Hematopoietic multipotent progenitor cell treated with erythropoietin and hydrocortisone succinate and interleukin-3 and kit ligand, for 17 days (in vitro differentiated cells): ENCODE measurements around the gene NMNAT3.

Source experiments
- DNase-seq: peaks from one replicate; pipeline ENCODE4 v3.0.0-alpha.2; 2015; ENCODE audit warnings: low spot score

The NMNAT3 gene

GRCh38 chr3:139540651-139541531 lies 136.9 kb downstream of the NMNAT3 start:
- DNase-seq, result no peak

- DNase-seq, result no peak
Observed at GRCh38 chr3:139538733-139539132, 139.0 kb downstream of the NMNAT3 start.

GRCh38 chr3:139537795-139538621 lies 139.8 kb downstream of the NMNAT3 start:
- no peak for DNase-seq

GRCh38 chr3:139537361-139537760 lies 140.4 kb downstream of the NMNAT3 start:
- DNase-seq, result no peak

DNA sequence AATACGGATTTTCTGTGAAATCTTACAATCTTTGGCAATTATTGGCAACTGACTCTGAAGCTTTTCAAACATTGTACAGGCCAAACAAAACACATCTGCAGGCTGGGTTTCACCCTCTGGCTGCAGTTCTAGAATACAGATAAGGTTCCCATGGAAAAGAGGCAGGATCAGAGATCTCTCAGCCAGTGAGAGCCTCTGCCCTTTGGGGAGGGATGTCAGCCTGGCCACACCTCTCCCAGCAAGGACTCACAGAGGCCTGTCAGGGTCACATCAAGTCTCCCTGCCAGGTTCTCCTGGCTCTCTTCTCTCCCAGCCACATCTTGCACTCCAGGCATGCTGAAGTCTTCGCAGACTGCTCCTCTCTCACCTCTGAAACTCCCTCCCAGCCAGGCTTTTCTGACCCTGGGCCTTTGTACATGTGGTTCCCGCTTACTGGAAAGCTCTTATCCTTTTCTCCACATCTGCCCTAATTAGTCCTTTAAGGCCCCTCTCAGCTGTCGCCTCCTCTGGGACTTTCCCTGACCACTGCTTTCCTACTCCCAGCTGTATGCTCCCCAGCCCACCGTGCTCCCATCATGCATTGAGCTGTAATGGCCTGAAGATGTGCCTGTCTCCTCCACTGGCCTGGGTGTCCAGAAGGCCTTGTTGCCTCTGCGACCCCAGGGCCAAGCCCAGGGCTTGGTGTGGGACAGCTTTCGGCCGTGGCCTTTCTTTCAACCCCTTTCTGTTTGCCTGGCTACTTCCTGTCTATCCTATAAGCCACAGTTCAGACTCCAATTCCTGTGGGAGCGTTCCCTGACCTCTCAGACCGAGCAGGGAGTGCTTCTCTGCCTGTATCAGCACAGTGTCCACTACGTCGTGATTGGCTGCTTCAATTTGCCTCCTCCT lies 142.5 kb downstream of the NMNAT3 start:
- DNase-seq, result no peak

DNA sequence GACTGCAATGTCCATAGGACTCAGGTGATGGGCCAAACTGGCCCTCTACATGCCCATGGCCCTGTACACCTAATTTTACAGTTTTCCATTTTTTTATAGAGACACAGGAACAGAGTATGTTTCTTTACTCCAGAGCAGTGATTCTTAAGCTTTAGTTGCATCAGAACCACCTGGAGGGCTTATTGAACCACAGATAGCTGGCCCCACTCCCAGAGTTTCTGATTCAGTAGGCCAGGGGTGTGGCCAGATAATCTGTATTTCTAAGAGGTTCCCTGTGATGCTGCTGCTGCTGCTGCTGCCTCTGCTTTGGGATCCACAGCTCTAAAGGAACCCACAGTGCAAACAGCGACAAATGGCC lies 143.3 kb downstream of the NMNAT3 start:
- no peak for DNase-seq

- DNase-seq, result no peak
Observed at GRCh38 chr3:139533781-139534454, 143.9 kb downstream of the NMNAT3 start.

- DNase-seq, result no peak
Observed at GRCh38 chr3:139532976-139533375, 144.8 kb downstream of the NMNAT3 start.

- DNase-seq, result no peak
Observed at GRCh38 chr3:139530717-139531116, 147.1 kb downstream of the NMNAT3 start.

DNA sequence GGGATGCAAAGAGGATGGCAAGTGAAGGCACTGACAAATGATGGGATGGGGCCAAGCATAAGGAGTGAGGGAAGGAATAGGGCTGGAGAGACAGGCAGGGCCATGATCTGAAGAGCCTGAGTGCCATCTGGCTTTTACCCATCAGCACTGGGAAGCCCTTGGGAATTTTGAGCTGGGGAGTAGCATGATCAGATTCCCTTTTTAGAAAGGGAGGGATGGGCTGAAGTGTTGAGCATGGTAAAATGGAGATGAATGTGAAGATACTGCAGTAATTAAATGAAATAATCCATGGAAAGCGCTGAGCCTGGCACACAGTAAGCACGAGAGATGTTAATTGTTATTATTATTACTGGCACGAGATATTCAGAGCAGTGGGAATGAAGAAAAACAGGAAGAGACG lies 148.1 kb downstream of the NMNAT3 start:
- DNase-seq, result no peak

- DNase-seq, result no peak
Observed at GRCh38 chr3:139528924-139529323, 148.8 kb downstream of the NMNAT3 start.

DNA sequence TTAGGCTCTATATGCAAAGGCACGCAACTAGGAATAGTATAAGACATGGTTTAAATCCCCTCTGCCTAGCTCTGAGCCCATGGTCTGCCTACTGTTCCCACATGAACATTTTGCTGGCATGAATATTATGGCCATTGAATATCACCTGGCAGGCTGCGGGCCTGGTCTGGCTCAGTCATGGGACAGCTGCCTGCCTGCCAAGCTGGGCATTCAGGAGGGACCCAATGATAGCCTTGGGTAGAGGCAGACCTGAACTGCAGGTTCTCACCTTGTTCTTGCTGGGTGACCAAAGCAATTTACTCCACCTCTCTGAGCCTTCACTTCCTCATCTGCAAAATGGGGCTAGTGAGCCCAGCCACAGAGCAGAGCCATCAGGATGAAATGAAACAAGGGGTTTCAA lies 149.5 kb downstream of the NMNAT3 start:
- no peak for DNase-seq

DNA sequence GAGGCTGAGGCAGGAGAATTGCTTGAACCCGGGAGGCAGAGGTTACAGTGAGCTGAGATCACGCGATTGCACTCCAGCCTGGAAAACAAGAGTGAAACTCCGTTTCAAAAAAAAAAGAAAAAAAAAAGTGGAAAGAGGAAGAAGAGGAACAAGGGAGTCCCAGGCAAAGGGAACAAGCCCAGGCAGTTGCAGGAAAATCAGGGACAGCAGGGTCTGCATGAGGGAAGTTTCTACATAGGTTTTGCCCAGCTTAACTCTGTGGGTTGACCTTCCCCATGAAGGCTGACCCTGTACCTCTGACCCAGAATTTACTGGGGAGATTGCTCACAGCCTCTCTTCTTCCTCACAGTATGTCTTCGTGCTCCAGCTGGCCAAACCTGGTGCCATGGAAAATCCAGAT lies 150.5 kb downstream of the NMNAT3 start:
- DNase-seq, result no peak

DNA sequence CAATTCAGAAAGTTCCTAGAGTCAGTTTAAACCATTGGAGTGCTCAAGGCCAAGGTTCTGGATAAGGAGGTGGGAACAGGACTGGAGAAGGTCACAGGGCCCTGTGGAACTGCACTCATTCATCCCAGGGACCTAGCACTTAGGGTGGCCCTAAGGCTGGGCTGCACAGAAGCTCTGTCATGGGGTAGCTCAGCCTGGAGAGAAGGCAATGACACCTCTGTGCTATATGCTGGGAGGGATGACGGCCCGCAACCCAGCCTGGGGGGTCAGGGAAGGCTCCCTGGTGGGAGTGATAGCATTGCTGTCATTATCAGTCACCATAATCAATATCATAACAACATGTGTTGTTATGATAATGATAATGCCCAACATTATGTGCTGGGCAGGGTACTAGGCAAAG lies 151.6 kb downstream of the NMNAT3 start:
- no peak for DNase-seq

DNA sequence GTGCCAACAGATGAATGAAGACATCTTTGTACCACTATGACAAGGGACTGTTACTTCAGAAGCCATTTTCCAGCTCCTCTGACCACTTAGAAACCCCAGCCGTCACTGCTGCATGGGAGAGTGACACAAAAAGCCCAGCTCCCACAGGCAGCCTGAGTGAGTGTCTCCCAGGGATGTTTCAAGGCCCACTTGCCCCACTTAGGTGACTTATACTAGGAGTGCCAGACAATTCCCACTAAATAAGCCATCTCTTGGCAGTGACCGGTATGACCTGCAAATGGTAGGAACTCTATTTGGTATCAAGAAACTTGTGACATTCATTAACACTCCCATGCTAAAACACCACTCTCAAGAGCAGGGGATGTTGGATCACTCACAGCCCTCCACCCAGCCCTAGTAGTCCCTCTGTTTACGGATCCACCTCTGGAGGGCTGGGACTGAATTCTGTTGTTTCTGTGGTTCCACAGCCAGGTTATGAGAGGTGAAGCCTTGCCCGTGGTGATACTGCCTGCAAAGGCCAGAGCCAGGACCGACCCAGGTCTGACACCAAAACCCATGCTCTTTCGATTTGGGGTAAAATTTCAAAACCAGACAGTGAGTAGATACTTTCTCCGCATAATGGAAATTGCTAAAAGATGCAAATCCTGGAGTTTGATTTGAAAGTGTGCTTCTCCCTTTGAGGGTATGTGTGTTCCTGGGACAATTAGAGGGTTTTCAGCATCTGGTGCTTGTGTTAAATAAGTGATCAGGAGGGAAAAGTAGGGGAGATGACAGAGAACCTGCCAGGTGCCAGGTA lies 152.7 kb downstream of the NMNAT3 start:
- DNase-seq, result no peak

DNA sequence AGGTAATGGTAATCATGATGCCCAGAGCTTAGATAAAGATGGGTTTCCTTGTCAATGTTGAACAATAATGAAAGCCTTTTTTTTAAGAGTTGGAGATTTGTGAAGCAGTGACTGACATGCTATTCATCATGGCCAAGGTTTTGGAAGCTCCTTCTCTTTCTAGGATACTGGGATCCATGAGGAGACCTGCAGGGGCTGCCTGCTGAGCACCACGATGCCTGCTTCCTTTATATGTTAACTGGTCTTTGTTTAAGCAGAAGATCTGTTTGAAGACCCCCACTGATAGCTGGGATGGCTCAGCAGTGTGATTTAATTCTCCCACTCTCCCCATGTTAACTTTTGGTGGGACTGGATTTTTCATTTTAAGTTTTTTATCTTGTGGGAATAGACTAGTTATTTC lies 154.1 kb downstream of the NMNAT3 start:
- no peak for DNase-seq

DNA sequence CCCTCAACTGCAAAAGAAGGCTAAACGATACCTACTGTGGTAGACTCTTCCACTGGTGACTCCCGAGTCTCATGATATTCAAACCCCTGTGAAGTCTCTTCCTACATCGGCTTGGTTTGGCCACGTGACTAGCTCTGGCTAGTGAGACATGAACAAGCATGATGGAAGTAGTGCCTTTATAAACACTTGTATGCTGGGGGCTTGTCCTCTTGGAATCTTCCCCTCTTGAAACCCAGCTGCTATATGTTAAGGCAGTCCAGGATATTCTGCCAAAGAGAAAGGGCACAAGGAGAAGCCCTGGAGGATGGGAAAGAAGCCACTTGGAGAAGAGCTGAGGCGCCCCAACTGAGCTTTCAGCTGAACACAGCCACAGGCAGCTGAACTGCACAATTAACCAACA lies 154.6 kb downstream of the NMNAT3 start:
- DNase-seq, result no peak

DNA sequence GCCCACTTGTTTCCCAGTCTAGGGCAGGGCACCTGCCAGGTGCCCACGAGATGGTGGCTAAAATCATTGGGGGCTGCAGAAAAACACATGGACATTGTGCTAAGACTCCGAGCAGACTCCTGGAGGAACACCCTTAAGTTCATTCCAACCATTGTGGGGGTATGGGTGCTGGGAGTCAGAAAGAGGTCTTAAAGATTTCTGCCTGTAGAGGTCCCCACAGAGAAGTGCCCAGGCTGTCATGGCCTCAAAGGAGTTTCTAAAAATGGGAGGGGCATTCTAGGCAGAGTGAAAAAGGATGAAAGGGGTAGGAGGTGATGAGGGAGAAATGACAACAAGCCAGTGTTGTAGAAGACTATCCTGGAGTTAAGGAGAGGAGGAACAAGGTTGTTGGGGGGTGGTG lies 155.4 kb downstream of the NMNAT3 start:
- no peak for DNase-seq

DNA sequence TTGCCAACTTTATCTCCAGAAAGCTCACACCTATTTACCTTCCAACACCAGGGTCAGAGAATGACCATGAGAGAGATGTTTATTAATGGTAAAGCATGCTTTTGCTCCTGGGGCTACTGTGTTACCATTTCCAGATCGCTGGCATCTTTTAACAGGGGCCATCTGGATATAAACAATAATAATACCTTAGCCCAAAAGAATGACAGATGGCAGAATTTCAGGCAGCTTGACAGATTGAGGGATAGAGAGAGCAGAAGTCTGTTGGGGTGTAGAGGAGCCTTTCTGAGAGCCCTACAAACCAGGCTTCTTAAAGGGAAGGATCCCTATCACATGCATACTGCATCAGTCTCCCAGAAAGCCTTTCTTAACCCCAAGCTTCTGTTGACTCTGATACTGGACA lies 156.0 kb downstream of the NMNAT3 start:
- no peak for DNase-seq

GRCh38 chr3:139521144-139521543 lies 156.6 kb downstream of the NMNAT3 start:
- no peak for DNase-seq
